A549 (cell line): ENCODE results near the gene MMD. TPM values are rescaled to one million over a fixed set of nuclear protein-coding genes. Genes with fewer than 3 reads are reported as not detected.
A peak's percentile ranks its signal among the peaks of the same experiment; 100 is the strongest.

Experiments
- ATAC-seq, 2 experiments: fragments of 200-7000 bp in 1 of 2; fragments of >200 bp in 1 of 2; cut with Nextera tagmentation in 1 of 2; cut with Tn5 transposase in 1 of 2; 3 replicates each; pipeline versions ENCODE4 v1.8.0 to v1.9.1; 2018 to 2020; ENCODE audit warnings: mild to moderate bottlenecking in 1 of 2, moderate library complexity in 1 of 2
- CTCF ChIA-PET: fragments of 300-600 bp; sonication (Branson Sonifier 250); formaldehyde crosslinking; extraction: SDS; loops from one replicate; lab custom pipeline; 2021; ENCODE audit warnings: antibody characterized with exemption, inconsistent platforms; lab: Yijun Ruan, JAX
- POLR2A ChIA-PET: fragments of 350-600 bp; formaldehyde crosslinking; extraction: SDS; loops from one replicate; lab custom pipeline; 2021; ENCODE audit warnings: antibody characterized with exemption, inconsistent platforms; lab: Yijun Ruan, JAX
- DNase-seq, 2 experiments: peaks; one replicate each; pipeline versions ENCODE4 v3.0.0 to v3.0.0-alpha.2; 2011 to 2016; ENCODE audit warnings: low read depth in 1 of 2, low spot score in 1 of 2
- FAIRE-seq: peaks from 2 replicates; lab custom pipeline; 2011; peaks lifted over from hg19 to GRCh38; lab: Jason Lieb, UNC
- H3K27ac ChIP-seq, 2 experiments: fragments of >200 bp; sonication (Bioruptor Twin); formaldehyde crosslinking; 3 replicates each; pipeline ENCODE4 v1.5.1; 2016 to 2017
- H3K4me1 ChIP-seq: fragments of >200 bp; sonication (Bioruptor Twin); formaldehyde crosslinking; 3 replicates; pipeline ENCODE4 v1.6.1; 2016
- H3K4me2 ChIP-seq: fragments of >200 bp; sonication (Bioruptor Twin); formaldehyde crosslinking; 3 replicates; pipeline ENCODE4 v1.6.1; 2016
- H3K4me3 ChIP-seq: fragments of >200 bp; sonication (Bioruptor Twin); formaldehyde crosslinking; 3 replicates; pipeline ENCODE4 v1.5.1; 2016
- H3K9me3 ChIP-seq: fragments of >200 bp; sonication (Bioruptor Twin); formaldehyde crosslinking; 3 replicates; pipeline ENCODE4 v1.6.1; 2016
- BHLHE40 ChIP-seq: IDR thresholded peaks from 2 replicates; pipeline ENCODE4 v1.6.1; 2012; ENCODE audit warnings: low read depth, low read length, inconsistent platforms
- CBX2 ChIP-seq: fragments of 200-600 bp; sonication (generic); IDR thresholded peaks from 2 replicates; pipeline ENCODE4 v1.6.1; 2016; ENCODE audit warnings: low read depth, mild to moderate bottlenecking, borderline replicate concordance
- EHMT2 ChIP-seq: fragments of 200-600 bp; sonication (generic); IDR thresholded peaks from 2 replicates; pipeline ENCODE4 v1.6.1; 2016; ENCODE audit warnings: antibody characterized with exemption, low read depth, mild to moderate bottlenecking, moderate library complexity
- FOSB ChIP-seq: fragments of 250-450 bp; sonication (Bioruptor Pico); IDR thresholded peaks from 2 replicates; pipeline ENCODE4 v1.5.0; 2020; ENCODE audit warnings: mild to moderate bottlenecking, moderate library complexity
- GATA3 ChIP-seq: IDR thresholded peaks from 2 replicates; pipeline ENCODE4 v1.6.1; 2012; ENCODE audit warnings: borderline replicate concordance
- HOXB13 ChIP-seq: fragments of 250-450 bp; sonication (Bioruptor Pico); IDR thresholded peaks from 2 replicates; pipeline ENCODE4 v1.5.0; 2020; ENCODE audit warnings: low read depth, mild to moderate bottlenecking, moderate library complexity
- HOXB5 ChIP-seq: fragments of 250-450 bp; sonication (Bioruptor Pico); IDR thresholded peaks from 2 replicates; pipeline ENCODE4 v1.5.0; 2020; ENCODE audit warnings: mild to moderate bottlenecking, moderate library complexity
- JUNB ChIP-seq: fragments of >200 bp; sonication (Bioruptor Twin); formaldehyde crosslinking; IDR thresholded peaks from 2 replicates; pipeline ENCODE4 v1.6.1; 2016
- NPAS2 ChIP-seq: fragments of 250-450 bp; sonication (Bioruptor Pico); IDR thresholded peaks from 2 replicates; pipeline ENCODE4 v1.8.0; 2022; ENCODE audit warnings: mild to moderate bottlenecking, moderate library complexity, borderline replicate concordance
- POLR2A ChIP-seq: IDR thresholded peaks from 2 replicates; pipeline ENCODE4 v1.6.1; 2012; ENCODE audit warnings: mild to moderate bottlenecking, low read length
- RAD21 ChIP-seq, 2 experiments: fragments of >200 bp in 1 of 2; sonication (Bioruptor Twin) in 1 of 2; formaldehyde crosslinking in 1 of 2; IDR thresholded peaks in 1 of 2; conservative IDR thresholded peaks in 1 of 2; 2 replicates in 1 of 2; 3 replicates in 1 of 2; pipeline ENCODE4 v1.6.1; 2012 to 2018; ENCODE audit warnings: inconsistent platforms in 1 of 2
- RARB ChIP-seq: fragments of 250-450 bp; sonication (Bioruptor Pico); IDR thresholded peaks from 2 replicates; pipeline ENCODE4 v1.8.0; 2021; ENCODE audit warnings: mild to moderate bottlenecking, moderate library complexity
- RCOR1 ChIP-seq: fragments of 150-350 bp; IDR thresholded peaks from 2 replicates; pipeline ENCODE4 v1.6.1; 2014; ENCODE audit warnings: antibody characterized with exemption, low read length, low read depth
- RFX5 ChIP-seq: fragments of 450-650 bp; IDR thresholded peaks from 2 replicates; pipeline ENCODE4 v1.7.1; 2014; ENCODE audit warnings: antibody characterized with exemption, mild to moderate bottlenecking, moderate library complexity
- SMC3 ChIP-seq: fragments of >200 bp; sonication (Bioruptor Twin); formaldehyde crosslinking; IDR thresholded peaks from 3 replicates; pipeline ENCODE4 v1.6.1; 2018; ENCODE audit warnings: inconsistent platforms
- TP53 ChIP-seq: fragments of 250-450 bp; sonication (Bioruptor Pico); IDR thresholded peaks from 2 replicates; pipeline ENCODE4 v1.5.0; 2021; ENCODE audit warnings: mild to moderate bottlenecking, moderate library complexity
- ZC3H11A ChIP-seq: fragments of 450-650 bp; IDR thresholded peaks from 2 replicates; pipeline ENCODE4 v1.6.1; 2014; ENCODE audit warnings: antibody characterized with exemption, mild to moderate bottlenecking
- WGBS: methylation state at CpG from one replicate; pipeline ENCODE4 v1.1.6; 2017; ENCODE audit errors: missing lambda C conversion rate; 5-methylcytosine and 5-hydroxymethylcytosine counted together
- polyA plus RNA-seq, 4 experiments: library from polyadenylated mRNA; depleted of rRNA in 3 of 4; stranded (reverse); fragments of >200 nt; fragmentation: RNase III in 1 of 4; extraction: RNeasy Plus Mini Kit Qiagen cat#74134 plus additional on column Dnase treatment in 1 of 4; gene quantifications; 2 replicates in 3 of 4; 3 replicates in 1 of 4; pipeline ENCODE4 v1.2.3, GENCODE V29; 2011 to 2017
- TF ChIP-seq, protein P1 (sequence below): fragments of 200-600 bp; sonication (generic); IDR thresholded peaks from 2 replicates; pipeline ENCODE4 v1.6.1; 2016; ENCODE audit warnings: antibody characterized with exemption, mild to moderate bottlenecking, moderate library complexity
- TF ChIP-seq, protein P2 (sequence below): fragments of 250-450 bp; sonication (Bioruptor Pico); IDR thresholded peaks from 2 replicates; pipeline ENCODE4 v1.5.0; 2020; ENCODE audit warnings: low read depth, mild to moderate bottlenecking, moderate library complexity
- TF ChIP-seq, protein P3 (sequence below): IDR thresholded peaks from 2 replicates; pipeline ENCODE4 v1.6.1; 2012; ENCODE audit warnings: low read depth, borderline replicate concordance
- TF ChIP-seq, protein P4 (sequence below): fragments of 250-450 bp; sonication (Bioruptor Pico); IDR thresholded peaks from 2 replicates; pipeline ENCODE4 v1.5.0; 2021; ENCODE audit warnings: mild to moderate bottlenecking, moderate library complexity, borderline replicate concordance
- TF ChIP-seq, protein P5 (sequence below): fragments of 450-650 bp; IDR thresholded peaks from 2 replicates; pipeline ENCODE4 v1.6.1; 2014; ENCODE audit warnings: antibody characterized with exemption
- TF ChIP-seq, protein P6 (sequence below): IDR thresholded peaks from 2 replicates; pipeline ENCODE4 v1.6.1; 2012

Gene MMD
- polyA plus RNA-seq, 2 of the 4 experiments (the other 2 are of a cell fraction) = 22.5 to 54.7 TPM

DNA sequence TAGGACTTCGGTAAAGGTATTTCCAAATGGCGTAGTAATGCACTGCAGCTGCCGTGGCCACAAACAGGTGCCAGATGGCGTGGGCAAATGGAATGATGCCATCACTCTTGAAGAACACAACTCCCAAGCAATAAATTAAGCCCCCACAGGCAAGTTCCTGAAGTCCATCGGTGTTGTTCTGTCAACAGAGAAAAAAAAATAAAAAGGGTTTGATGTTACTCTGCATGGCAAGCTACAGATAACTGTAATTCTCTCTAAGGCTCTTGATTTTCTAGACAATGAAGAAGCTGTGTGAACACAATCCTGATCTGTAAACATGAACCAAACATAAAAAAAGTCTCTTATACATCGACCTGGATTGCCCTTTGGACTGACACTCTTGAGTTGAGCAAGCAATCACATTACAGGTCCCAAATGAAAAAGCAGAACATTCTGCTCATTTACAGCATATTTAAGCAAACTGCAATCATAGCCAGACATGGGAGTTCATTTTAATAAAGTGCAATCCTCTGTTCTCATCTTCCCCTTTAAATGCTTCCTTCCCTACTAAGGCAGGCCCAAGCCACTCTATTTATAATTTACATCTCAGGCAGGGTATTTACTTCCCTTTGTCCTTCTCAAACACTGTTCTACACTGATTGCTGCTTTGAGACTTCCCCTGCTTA, 27.1 kb downstream of the MMD start:
- CTCF ChIA-PET = interaction anchor here (0.6 to 1.5 kb wide), 6 partner anchors 36 to 119 kb away, joined by 3 to 8 read pairs (median 3); no protein-coding TSS in a partner anchor
- peak in 1 of 2 experiments; percentile 37; a peak in 3 of 6 replicates for ATAC-seq
- H3K27ac ChIP-seq = peak overlapping the region in 1 of 2 experiments; percentile 2; a peak in 2 of 6 replicates

DNA sequence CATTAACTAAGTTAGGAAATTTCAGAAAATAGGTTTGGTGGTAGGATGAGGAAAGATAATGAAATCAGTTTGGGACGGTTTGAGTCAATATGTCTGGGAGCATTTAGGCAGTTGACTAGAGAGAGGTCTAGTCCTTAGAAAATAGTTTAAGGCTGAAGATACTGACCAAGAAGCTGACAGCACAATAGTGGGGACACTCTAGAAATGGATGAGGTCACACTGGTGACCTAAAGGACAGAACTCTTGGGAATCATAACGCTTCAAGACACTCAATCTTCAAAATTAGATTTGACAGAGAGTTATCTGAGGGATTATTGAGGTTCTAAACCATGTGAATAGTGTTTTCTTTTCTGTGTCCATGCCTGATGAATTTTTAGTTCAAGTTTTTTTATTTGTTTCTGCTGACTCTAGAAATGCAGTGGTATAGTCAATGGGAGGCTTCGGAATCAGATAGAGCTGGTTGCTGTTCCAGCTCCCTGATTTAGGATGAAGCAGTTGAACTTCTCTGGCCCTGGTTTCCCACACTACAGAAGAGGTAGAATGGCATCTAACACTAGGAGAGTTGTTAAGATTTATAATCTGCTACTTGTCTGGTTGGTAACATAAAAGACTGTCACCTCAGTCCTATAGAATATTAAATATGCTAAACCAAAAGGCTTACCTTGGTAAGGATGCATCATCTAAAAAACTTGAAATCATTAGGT, 29.7 kb downstream of the MMD start:
- H3K9me3 ChIP-seq = no peaks in the 10 kb centered on the region
- CTCF ChIA-PET = interaction anchor here (1.6 to 4.6 kb wide), 4 partner anchors 10 to 43 kb away, joined by 6 to 19 read pairs (median 8); no protein-coding TSS in a partner anchor
- FAIRE-seq (no peak), ATAC-seq (no peak), DNase-seq (no peak)
- WGBS = 91% methylated on average over 3 of the region's 3 CpGs
- POLR2A ChIA-PET = no interaction called here
- no peak overlapping the region for H3K4me3 ChIP-seq
- no peak overlapping the region for H3K27ac ChIP-seq
- no peak overlapping the region for H3K4me2 ChIP-seq
- H3K4me1 ChIP-seq = peaks cover 11% of the 10 kb centered on the region; the same call in 2 of the 3 replicates
- TF ChIP-seq EHMT2 = no peak
- TF ChIP-seq RCOR1 = no peak
- TF ChIP-seq, protein P1, sequence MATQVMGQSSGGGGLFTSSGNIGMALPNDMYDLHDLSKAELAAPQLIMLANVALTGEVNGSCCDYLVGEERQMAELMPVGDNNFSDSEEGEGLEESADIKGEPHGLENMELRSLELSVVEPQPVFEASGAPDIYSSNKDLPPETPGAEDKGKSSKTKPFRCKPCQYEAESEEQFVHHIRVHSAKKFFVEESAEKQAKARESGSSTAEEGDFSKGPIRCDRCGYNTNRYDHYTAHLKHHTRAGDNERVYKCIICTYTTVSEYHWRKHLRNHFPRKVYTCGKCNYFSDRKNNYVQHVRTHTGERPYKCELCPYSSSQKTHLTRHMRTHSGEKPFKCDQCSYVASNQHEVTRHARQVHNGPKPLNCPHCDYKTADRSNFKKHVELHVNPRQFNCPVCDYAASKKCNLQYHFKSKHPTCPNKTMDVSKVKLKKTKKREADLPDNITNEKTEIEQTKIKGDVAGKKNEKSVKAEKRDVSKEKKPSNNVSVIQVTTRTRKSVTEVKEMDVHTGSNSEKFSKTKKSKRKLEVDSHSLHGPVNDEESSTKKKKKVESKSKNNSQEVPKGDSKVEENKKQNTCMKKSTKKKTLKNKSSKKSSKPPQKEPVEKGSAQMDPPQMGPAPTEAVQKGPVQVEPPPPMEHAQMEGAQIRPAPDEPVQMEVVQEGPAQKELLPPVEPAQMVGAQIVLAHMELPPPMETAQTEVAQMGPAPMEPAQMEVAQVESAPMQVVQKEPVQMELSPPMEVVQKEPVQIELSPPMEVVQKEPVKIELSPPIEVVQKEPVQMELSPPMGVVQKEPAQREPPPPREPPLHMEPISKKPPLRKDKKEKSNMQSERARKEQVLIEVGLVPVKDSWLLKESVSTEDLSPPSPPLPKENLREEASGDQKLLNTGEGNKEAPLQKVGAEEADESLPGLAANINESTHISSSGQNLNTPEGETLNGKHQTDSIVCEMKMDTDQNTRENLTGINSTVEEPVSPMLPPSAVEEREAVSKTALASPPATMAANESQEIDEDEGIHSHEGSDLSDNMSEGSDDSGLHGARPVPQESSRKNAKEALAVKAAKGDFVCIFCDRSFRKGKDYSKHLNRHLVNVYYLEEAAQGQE = no peak
- TF ChIP-seq RAD21 (conservative IDR thresholded peaks at IDR 0.05 in 1 of 2, IDR thresholded peaks at IDR 0.05 in 1 of 2) = no peak
- TF ChIP-seq HOXB5 = no peak
- TF ChIP-seq, protein P2, sequence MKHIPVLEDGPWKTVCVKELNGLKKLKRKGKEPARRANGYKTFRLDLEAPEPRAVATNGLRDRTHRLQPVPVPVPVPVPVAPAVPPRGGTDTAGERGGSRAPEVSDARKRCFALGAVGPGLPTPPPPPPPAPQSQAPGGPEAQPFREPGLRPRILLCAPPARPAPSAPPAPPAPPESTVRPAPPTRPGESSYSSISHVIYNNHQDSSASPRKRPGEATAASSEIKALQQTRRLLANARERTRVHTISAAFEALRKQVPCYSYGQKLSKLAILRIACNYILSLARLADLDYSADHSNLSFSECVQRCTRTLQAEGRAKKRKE (CRISPR knock-in tag) = no peak
- no peak for TF ChIP-seq SMC3
- no peak for TF ChIP-seq GATA3
- TF ChIP-seq, protein P3, sequence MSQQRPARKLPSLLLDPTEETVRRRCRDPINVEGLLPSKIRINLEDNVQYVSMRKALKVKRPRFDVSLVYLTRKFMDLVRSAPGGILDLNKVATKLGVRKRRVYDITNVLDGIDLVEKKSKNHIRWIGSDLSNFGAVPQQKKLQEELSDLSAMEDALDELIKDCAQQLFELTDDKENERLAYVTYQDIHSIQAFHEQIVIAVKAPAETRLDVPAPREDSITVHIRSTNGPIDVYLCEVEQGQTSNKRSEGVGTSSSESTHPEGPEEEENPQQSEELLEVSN = no peak
- no peak for TF ChIP-seq BHLHE40

More for the DNA sequence above, 27.1 kb downstream of the MMD start:
- Histone ChIP-seq H3K4me2 (no peak overlapping the region), H3K4me1 (peaks cover 11% of the 10 kb centered on the region; the same call in 2 of the 3 replicates), H3K9me3 (no peaks in the 10 kb centered on the region), H3K4me3 (no peak overlapping the region)
- FAIRE-seq (no peak), DNase-seq (no peak)
- WGBS = 68% methylated on average over 6 of the region's 6 CpGs
- no peak for TF ChIP-seq FOSB (CRISPR knock-in tag)
- no peak for TF ChIP-seq CBX2
- no peak for TF ChIP-seq POLR2A
- TF ChIP-seq, protein P4, sequence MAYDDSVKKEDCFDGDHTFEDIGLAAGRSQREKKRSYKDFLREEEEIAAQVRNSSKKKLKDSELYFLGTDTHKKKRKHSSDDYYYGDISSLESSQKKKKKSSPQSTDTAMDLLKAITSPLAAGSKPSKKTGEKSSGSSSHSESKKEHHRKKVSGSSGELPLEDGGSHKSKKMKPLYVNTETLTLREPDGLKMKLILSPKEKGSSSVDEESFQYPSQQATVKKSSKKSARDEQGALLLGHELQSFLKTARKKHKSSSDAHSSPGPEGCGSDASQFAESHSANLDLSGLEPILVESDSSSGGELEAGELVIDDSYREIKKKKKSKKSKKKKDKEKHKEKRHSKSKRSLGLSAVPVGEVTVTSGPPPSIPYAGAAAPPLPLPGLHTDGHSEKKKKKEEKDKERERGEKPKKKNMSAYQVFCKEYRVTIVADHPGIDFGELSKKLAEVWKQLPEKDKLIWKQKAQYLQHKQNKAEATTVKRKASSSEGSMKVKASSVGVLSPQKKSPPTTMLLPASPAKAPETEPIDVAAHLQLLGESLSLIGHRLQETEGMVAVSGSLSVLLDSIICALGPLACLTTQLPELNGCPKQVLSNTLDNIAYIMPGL (CRISPR knock-in tag) = no peak
- TF ChIP-seq SMC3 = no peak
- TF ChIP-seq ZC3H11A = no peak
- TF ChIP-seq HOXB13 (CRISPR knock-in tag) = no peak
- no peak for TF ChIP-seq EHMT2
- TF ChIP-seq RARB = no peak
- TF ChIP-seq, protein P1 = no peak
- TF ChIP-seq JUNB = no peak
- TF ChIP-seq, protein P5, sequence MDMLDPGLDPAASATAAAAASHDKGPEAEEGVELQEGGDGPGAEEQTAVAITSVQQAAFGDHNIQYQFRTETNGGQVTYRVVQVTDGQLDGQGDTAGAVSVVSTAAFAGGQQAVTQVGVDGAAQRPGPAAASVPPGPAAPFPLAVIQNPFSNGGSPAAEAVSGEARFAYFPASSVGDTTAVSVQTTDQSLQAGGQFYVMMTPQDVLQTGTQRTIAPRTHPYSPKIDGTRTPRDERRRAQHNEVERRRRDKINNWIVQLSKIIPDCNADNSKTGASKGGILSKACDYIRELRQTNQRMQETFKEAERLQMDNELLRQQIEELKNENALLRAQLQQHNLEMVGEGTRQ = no peak
- no peak for TF ChIP-seq RFX5
- no peak for TF ChIP-seq NPAS2 (CRISPR knock-in tag)
- no peak for TF ChIP-seq TP53
- TF ChIP-seq, protein P6, sequence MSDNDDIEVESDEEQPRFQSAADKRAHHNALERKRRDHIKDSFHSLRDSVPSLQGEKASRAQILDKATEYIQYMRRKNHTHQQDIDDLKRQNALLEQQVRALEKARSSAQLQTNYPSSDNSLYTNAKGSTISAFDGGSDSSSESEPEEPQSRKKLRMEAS = no peak
- POLR2A ChIA-PET = no interaction called here
